IMR-90 (cell line): Measurements from ENCODE around the gene SYAP1. TPM values are rescaled to one million over a fixed set of nuclear protein-coding genes. Genes with fewer than 3 reads are reported as not detected.

Experiments used
- ATAC-seq: fragments of 200-7000 bp; cut with Tn5 transposase; 2 replicates; pipeline ENCODE4 v1.9.1; 2020; ENCODE audit warnings: low read depth, mild to moderate bottlenecking, moderate library complexity
- BruUV-seq: library from RNA; stranded (reverse); fragments of 400-500 nt; replicated peaks from 2 replicates; lab custom pipeline; 2021; lab: Mats Ljungman, UMichigan
- CTCF ChIA-PET: fragments of 300-600 bp; formaldehyde crosslinking; extraction: SDS; loops from one replicate; lab custom pipeline; 2021; ENCODE audit warnings: antibody characterized with exemption; lab: Yijun Ruan, JAX
- POLR2A ChIA-PET: fragments of 300-600 bp; sonication (Branson Sonifier 250); formaldehyde crosslinking; loops from one replicate; lab custom pipeline; 2022; ENCODE audit warnings: antibody characterized with exemption; ENCODE audit not compliant: unreplicated experiment; lab: Charles Lee
- DNase-seq: peaks from one replicate; pipeline ENCODE4 v3.0.0; 2013
- H2AFZ ChIP-seq: replicated peaks from 2 replicates; pipeline ENCODE3; 2013; ENCODE audit warnings: low read length, mild to moderate bottlenecking; ENCODE audit not compliant: poor library complexity
- H2AK5ac ChIP-seq: 2 replicates; pipeline ENCODE4 v1.6.1; 2013; ENCODE audit warnings: low read depth, low read length, inconsistent platforms
- H2AK9ac ChIP-seq: replicated peaks from 2 replicates; pipeline ENCODE3; 2013; ENCODE audit warnings: mild to moderate bottlenecking, low read depth, low read length, moderate library complexity; ENCODE audit not compliant: poor library complexity
- H2BK120ac ChIP-seq: 2 replicates; pipeline ENCODE4 v1.6.1; 2013; ENCODE audit warnings: low read depth, low read length, inconsistent platforms
- H2BK15ac ChIP-seq: 3 replicates; pipeline ENCODE4 v1.6.1; 2013; ENCODE audit warnings: low read depth, low read length, inconsistent platforms
- H2BK20ac ChIP-seq: 2 replicates; pipeline ENCODE4 v1.6.1; 2013; ENCODE audit warnings: low read depth, mild to moderate bottlenecking, inconsistent platforms, low read length, moderate library complexity
- H2BK5ac ChIP-seq: 2 replicates; pipeline ENCODE4 v1.6.1; 2013; ENCODE audit warnings: mild to moderate bottlenecking, low read depth, low read length, inconsistent platforms; ENCODE audit not compliant: poor library complexity, severe bottlenecking
- H3K14ac ChIP-seq: replicated peaks from 2 replicates; pipeline ENCODE4 v1.6.1; 2013; ENCODE audit warnings: low read depth, low read length, inconsistent platforms
- H3K18ac ChIP-seq: 2 replicates; pipeline ENCODE4 v1.6.1; 2013; ENCODE audit warnings: low read depth, low read length, control low read depth
- H3K23ac ChIP-seq: 2 replicates; pipeline ENCODE4 v1.6.1; 2013; ENCODE audit warnings: low read depth, low read length, inconsistent platforms
- H3K27ac ChIP-seq: 2 replicates; pipeline ENCODE4 v1.5.1; 2013; ENCODE audit warnings: mild to moderate bottlenecking, control low read depth, low read length; ENCODE audit not compliant: insufficient read depth
- H3K27me3 ChIP-seq: 2 replicates; pipeline ENCODE4 v1.6.1; 2013; ENCODE audit warnings: low read length; ENCODE audit not compliant: control insufficient read depth, insufficient read depth
- H3K36me3 ChIP-seq: 2 replicates; pipeline ENCODE4 v1.6.1; 2013; ENCODE audit warnings: low read length, mixed read lengths; ENCODE audit not compliant: control insufficient read depth, insufficient read depth
- H3K4ac ChIP-seq: 2 replicates; pipeline ENCODE4 v1.6.1; 2013; ENCODE audit warnings: low read depth, low read length, inconsistent platforms
- H3K4me1 ChIP-seq: 2 replicates; pipeline ENCODE4 v1.6.1; 2013; ENCODE audit warnings: low read length, mixed read lengths; ENCODE audit not compliant: control insufficient read depth, insufficient read depth
- H3K4me2 ChIP-seq: 2 replicates; pipeline ENCODE4 v1.6.1; 2013; ENCODE audit warnings: low read depth, mild to moderate bottlenecking, control low read depth, low read length, moderate library complexity
- H3K4me3 ChIP-seq: 2 replicates; pipeline ENCODE4 v1.5.1; 2013; ENCODE audit warnings: low read depth, mild to moderate bottlenecking, control low read depth, low read length, moderate library complexity; ENCODE audit not compliant: insufficient read depth
- H3K56ac ChIP-seq: 2 replicates; pipeline ENCODE4 v1.6.1; 2013; ENCODE audit warnings: low read length, inconsistent platforms; ENCODE audit not compliant: insufficient read depth; ENCODE audit errors: extremely low read depth
- H3K79me1 ChIP-seq, 2 experiments: 2 replicates each; pipeline ENCODE4 v1.6.1; 2013; ENCODE audit warnings: low read length in 2 of 2, inconsistent platforms in 1 of 2, low read depth in 1 of 2
- H3K9ac ChIP-seq: 2 replicates; pipeline ENCODE4 v1.6.1; 2013; ENCODE audit warnings: low read depth, low read length, control low read depth
- H3K9me1 ChIP-seq: 2 replicates; pipeline ENCODE4 v1.6.1; 2013; ENCODE audit warnings: low read length, inconsistent platforms; ENCODE audit not compliant: insufficient read depth
- H3K9me3 ChIP-seq: 2 replicates; pipeline ENCODE4 v1.6.1; 2013; ENCODE audit warnings: low read length; ENCODE audit not compliant: control insufficient read depth, insufficient read depth
- H4K20me1 ChIP-seq: 2 replicates; pipeline ENCODE4 v1.6.1; 2013; ENCODE audit warnings: low read length, inconsistent platforms; ENCODE audit not compliant: insufficient read depth
- H4K5ac ChIP-seq: 2 replicates; pipeline ENCODE4 v1.6.1; 2013; ENCODE audit warnings: mild to moderate bottlenecking, low read depth, low read length, control low read depth
- H4K8ac ChIP-seq, 2 experiments: 2 replicates each; pipeline ENCODE4 v1.6.1; 2013; ENCODE audit warnings: low read depth in 2 of 2, low read length in 2 of 2, control low read depth in 1 of 2, inconsistent platforms in 1 of 2
- H4K91ac ChIP-seq: 2 replicates; pipeline ENCODE4 v1.6.1; 2013; ENCODE audit warnings: low read depth, low read length, inconsistent platforms; ENCODE audit not compliant: insufficient read depth
- BHLHE40 ChIP-seq: fragments of 150-350 bp; IDR thresholded peaks from 2 replicates; pipeline ENCODE4 v1.6.1; 2016; ENCODE audit warnings: mild to moderate bottlenecking, low read depth, low read length
- CHD1 ChIP-seq: IDR thresholded peaks from 2 replicates; pipeline ENCODE4 v1.6.1; 2012; ENCODE audit warnings: low read depth, low read length, improper control_type of control experiment
- CTCF ChIP-seq: conservative IDR thresholded peaks from 2 replicates; pipeline ENCODE4 v1.5.1; 2012; ENCODE audit warnings: mild to moderate bottlenecking, low read depth, low read length, improper control_type of control experiment
- MXI1 ChIP-seq: IDR thresholded peaks from 2 replicates; pipeline ENCODE4 v1.6.1; 2012; ENCODE audit warnings: low read depth, mild to moderate bottlenecking, low read length, moderate library complexity, borderline replicate concordance
- USF2 ChIP-seq: fragments of 150-350 bp; IDR thresholded peaks from 2 replicates; pipeline ENCODE4 v1.6.1; 2017; ENCODE audit warnings: mild to moderate bottlenecking, antibody characterized with exemption, low read length, low read depth
- WGBS, 2 experiments: methylation state at CpG; one replicate each; pipeline versions ENCODE4 v1.1.5 to v1.1.7; 2013; ENCODE audit warnings: missing lambda C conversion rate in 2 of 2; ENCODE audit not compliant: insufficient read length in 1 of 2; ENCODE audit errors: extremely low coverage in 2 of 2; 5-methylcytosine and 5-hydroxymethylcytosine counted together
- dilution Hi-C: fragments of 300-500 bp; cut with HindIII; formaldehyde crosslinking; loops from one replicate; pipeline ENCODE4 v1.14.3; 2018; ENCODE audit warnings: low sequenced_read_pairs; ENCODE audit not compliant: unreplicated experiment
- in situ Hi-C: fragments of 300-500 bp; cut with MboI; formaldehyde crosslinking; loops from 3 replicates; pipeline ENCODE4 v1.14.3; 2019; ENCODE audit warnings: low sequenced_read_pairs, inconsistent platforms, mixed read lengths
- intact Hi-C: fragments of 100-400 bp; cut with micrococcal nuclease; formaldehyde crosslinking; loops from 2 replicates; pipeline ENCODE4 v1.10.0; 2022
- polyA plus RNA-seq, 3 experiments: library from polyadenylated mRNA; depleted of rRNA; stranded (reverse); fragments of >200 nt; gene quantifications; 2 replicates each; pipeline ENCODE4 v1.2.3, GENCODE V29; 2012; ENCODE audit warnings: low replicate concordance in 1 of 3
- total RNA-seq: library from RNA; depleted of rRNA; stranded (reverse); fragments of >200 nt; gene quantifications from 2 replicates; pipeline ENCODE4 v1.2.3, GENCODE V29; 2012
- TF ChIP-seq, protein P1 (sequence below): fragments of 150-350 bp; IDR thresholded peaks from 2 replicates; pipeline ENCODE4 v1.6.1; 2016; ENCODE audit warnings: low read depth, mild to moderate bottlenecking, low read length, moderate library complexity, borderline replicate concordance

The SYAP1 gene
- total and polyA plus RNA-seq, 2 of the 4 experiments (the other 2 are of a cell fraction), result 17.7 to 35.0 TPM

DNA sequence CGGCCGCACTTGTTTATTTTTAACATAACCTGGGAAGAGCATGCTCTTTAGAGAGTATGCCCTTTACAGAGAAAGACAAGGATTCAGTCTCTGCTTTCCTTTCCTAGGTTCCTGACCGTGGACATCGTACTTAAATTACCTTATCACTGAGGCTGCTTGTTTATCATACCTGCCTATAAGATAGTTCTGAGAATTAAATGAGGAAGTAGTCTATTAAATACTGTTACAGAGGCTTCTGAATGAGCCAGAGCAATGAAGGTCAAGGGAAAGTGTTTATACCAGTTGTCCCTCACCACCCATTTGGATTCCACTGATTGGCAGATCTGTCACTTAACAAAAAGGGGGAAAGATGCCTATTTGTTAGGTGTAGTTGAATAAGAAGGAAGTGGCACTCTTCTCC lies 76.9 kb downstream of the SYAP1 start:
- DNase-seq, result no peak
- no peaks in the 10 kb centered on the region for H4K20me1 ChIP-seq

More for the DNA sequence above, 76.9 kb downstream of the SYAP1 start:
- in situ Hi-C loops (no loop called here), intact Hi-C loops (no loop called here), dilution Hi-C loops (no loop called here)
- Histone ChIP-seq H3K9me3 (no peaks in the 10 kb centered on the region), H3K9ac (no peak overlapping the region), H2BK15ac (no peak overlapping the region), H3K4ac (no peak overlapping the region), H2AFZ (no peak overlapping the region), H3K14ac (no peak overlapping the region), H3K36me3 (peaks cover 7% of the 10 kb centered on the region), H4K91ac (no peak overlapping the region), H2AK9ac (no peak overlapping the region), H3K27me3 (no peaks in the 10 kb centered on the region), H3K79me1 (peaks cover 2 to 9% of the 10 kb centered on the region in 2 experiments; a peak in 3 of 4 replicates), H4K5ac (no peak overlapping the region), H3K9me1 (no peaks in the 10 kb centered on the region), H3K56ac (no peak overlapping the region), H2BK120ac (no peak overlapping the region), H2BK20ac (no peak overlapping the region), H2AK5ac (no peak overlapping the region), H3K18ac (no peak overlapping the region), H3K4me3 (no peak overlapping the region), H3K4me1 (no peaks in the 10 kb centered on the region), H3K4me2 (no peak overlapping the region), H3K27ac (no peak overlapping the region), H2BK5ac (no peak overlapping the region), H4K8ac (no peak overlapping the region), H3K23ac (no peak overlapping the region)
- ChIA-PET CTCF (interaction anchor here (0.7 kb wide), 1 partner anchor 25 kb away, joined by 4 read pairs; no protein-coding TSS in a partner anchor), POLR2A (no interaction called here)
- no TSS peak for BruUV-seq
- TF ChIP-seq MXI1 (no peak), USF2 (no peak), CTCF (no peak), CHD1 (no peak), BHLHE40 (no peak)
- TF ChIP-seq, protein P1, sequence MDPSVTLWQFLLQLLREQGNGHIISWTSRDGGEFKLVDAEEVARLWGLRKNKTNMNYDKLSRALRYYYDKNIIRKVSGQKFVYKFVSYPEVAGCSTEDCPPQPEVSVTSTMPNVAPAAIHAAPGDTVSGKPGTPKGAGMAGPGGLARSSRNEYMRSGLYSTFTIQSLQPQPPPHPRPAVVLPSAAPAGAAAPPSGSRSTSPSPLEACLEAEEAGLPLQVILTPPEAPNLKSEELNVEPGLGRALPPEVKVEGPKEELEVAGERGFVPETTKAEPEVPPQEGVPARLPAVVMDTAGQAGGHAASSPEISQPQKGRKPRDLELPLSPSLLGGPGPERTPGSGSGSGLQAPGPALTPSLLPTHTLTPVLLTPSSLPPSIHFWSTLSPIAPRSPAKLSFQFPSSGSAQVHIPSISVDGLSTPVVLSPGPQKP, result no peak
- ATAC-seq, result no peak
- WGBS, 2 experiments, result 86% methylated on average over 2 of the region's 4 CpGs; no CpG with 5 or more reads in 1 of the 2 experiments
